ENCODE results near the gene CD69. TPM values are rescaled to one million over a fixed set of nuclear protein-coding genes. Genes with fewer than 3 reads are reported as not detected.

Gene CD69
- total RNA-seq, 4 donors from 2014 or later, result 4.2 to 13.5 (median 7.4) TPM

GRCh38 chr12:9781360-9781759 is 20.7 kb upstream of the CD69 start:
- TF ChIP-seq CTCF (IDR thresholded peaks at IDR 0.05) (no peak), POLR2A (IDR thresholded peaks at IDR 0.05) (no peak), EP300 (IDR thresholded peaks at IDR 0.05) (no peak)
- no peaks in the 10 kb centered on the region for H3K36me3 ChIP-seq
- no peaks in the 10 kb centered on the region for H3K4me1 ChIP-seq
- H3K27ac ChIP-seq, result no peak overlapping the region
- H3K9me3 ChIP-seq, result no peaks in the 10 kb centered on the region
- no peaks in the 10 kb centered on the region for H3K27me3 ChIP-seq
- DNase-seq (ENCODE audit: low spot score in 2 of 2), result no peak
- no peak overlapping the region for H3K4me3 ChIP-seq
- whole genome bisulfite sequencing, 2 donors, result 74 to 86% methylated on average over 2 of the region's 2 CpGs

- DNase-seq (ENCODE audit: low spot score in 2 of 2), result no peak
- no peak for TF ChIP-seq POLR2A (IDR thresholded peaks at IDR 0.05)
- TF ChIP-seq EP300 (IDR thresholded peaks at IDR 0.05), result no peak
- TF ChIP-seq CTCF (IDR thresholded peaks at IDR 0.05), result no peak
- WGBS, 2 donors, result 76 to 81% methylated on average over 4 of the region's 4 CpGs
Observed at GRCh38 chr12:9779209-9779608, 18.5 kb upstream of the CD69 start.

GRCh38 chr12:9776781-9777180 is 16.1 kb upstream of the CD69 start:
- Histone ChIP-seq H3K9me3 (no peaks in the 10 kb centered on the region), H3K27me3 (no peaks in the 10 kb centered on the region), H3K36me3 (no peaks in the 10 kb centered on the region), H3K27ac (no peak overlapping the region), H3K4me3 (no peak overlapping the region), H3K4me1 (no peaks in the 10 kb centered on the region)
- no peak for TF ChIP-seq CTCF (IDR thresholded peaks at IDR 0.05)
- no peak for TF ChIP-seq EP300 (IDR thresholded peaks at IDR 0.05)
- TF ChIP-seq POLR2A (IDR thresholded peaks at IDR 0.05), result no peak
- DNase-seq (ENCODE audit: low spot score in 2 of 2), result no peak
- 83% methylated on average over 3 of the region's 3 CpGs for whole genome bisulfite sequencing, 2 donors

More at GRCh38 chr12:9779209-9779608, 18.5 kb upstream of the CD69 start:
- H3K27me3 ChIP-seq, result no peaks in the 10 kb centered on the region
- no peak overlapping the region for H3K27ac ChIP-seq
- H3K4me1 ChIP-seq, result no peaks in the 10 kb centered on the region
- H3K9me3 ChIP-seq, result no peaks in the 10 kb centered on the region
- no peak overlapping the region for H3K4me3 ChIP-seq
- no peaks in the 10 kb centered on the region for H3K36me3 ChIP-seq

- H3K36me3 ChIP-seq, result no peaks in the 10 kb centered on the region
- no peaks in the 10 kb centered on the region for H3K27me3 ChIP-seq
- DNase-seq (ENCODE audit: low spot score in 2 of 2), result no peak
- TF ChIP-seq EP300 (IDR thresholded peaks at IDR 0.05) (no peak), CTCF (IDR thresholded peaks at IDR 0.05) (no peak), POLR2A (IDR thresholded peaks at IDR 0.05) (no peak)
- no peak overlapping the region for H3K4me3 ChIP-seq
- WGBS, 2 donors, result 80 to 81% methylated on average over 2 of the region's 2 CpGs
- no peaks in the 10 kb centered on the region for H3K4me1 ChIP-seq
- H3K9me3 ChIP-seq, result no peaks in the 10 kb centered on the region
- H3K27ac ChIP-seq, result no peak overlapping the region
Observed at GRCh38 chr12:9773216-9773877, 12.6 kb upstream of the CD69 start.

GRCh38 chr12:9763025-9763424 is 2.3 kb upstream of the CD69 start:
- no peaks in the 10 kb centered on the region for H3K36me3 ChIP-seq
- peaks cover 0 to 7% (median 0%) of the 10 kb centered on the region in 4 donors for H3K4me1 ChIP-seq
- H3K27me3 ChIP-seq, result no peaks in the 10 kb centered on the region
- no peak for DNase-seq (ENCODE audit: low spot score in 2 of 2)
- H3K9me3 ChIP-seq, result no peaks in the 10 kb centered on the region
- no peak overlapping the region for H3K27ac ChIP-seq
- no peak for TF ChIP-seq CTCF (IDR thresholded peaks at IDR 0.05)
- TF ChIP-seq EP300 (IDR thresholded peaks at IDR 0.05), result no peak
- WGBS, 2 donors, result 51 to 57% methylated on average over 2 of the region's 2 CpGs
- H3K4me3 ChIP-seq, result no peak overlapping the region
